OCI-LY3 (cell line): ENCODE results near the gene AZGP1.

Source experiments
- H2AFZ ChIP-seq: fragments of 200-600, 300-600 bp; shearing (Covaris generic); 2 replicates; pipeline ENCODE4 v1.6.0; 2014; ENCODE audit warnings: antibody characterized with exemption, low read depth, low read length
- H3K27ac ChIP-seq: fragments of 200-600, 300-600 bp; sonication (generic); 2 replicates; pipeline ENCODE4 v1.5.1; 2014; ENCODE audit warnings: mild to moderate bottlenecking, low read length, moderate library complexity, mixed read lengths
- H3K27me3 ChIP-seq: fragments of 200-600, 300-600 bp; sonication (generic); 2 replicates; pipeline ENCODE4 v1.6.1; 2014; ENCODE audit warnings: low read depth, low read length, mixed read lengths
- H3K36me3 ChIP-seq: fragments of 200-600, 300-600 bp; sonication (generic); replicated peaks from 2 replicates; pipeline ENCODE3; 2014; ENCODE audit warnings: low read depth, low read length, mixed read lengths
- H3K4me1 ChIP-seq: fragments of 300-600, 200-600 bp; sonication (generic); 2 replicates; pipeline ENCODE4 v1.6.1; 2014; ENCODE audit warnings: low read length, mixed read lengths
- H3K4me2 ChIP-seq: fragments of 200-600, 300-600 bp; sonication (generic); 2 replicates; pipeline ENCODE4 v1.6.1; 2014; ENCODE audit warnings: low read length, mixed read lengths
- H3K4me3 ChIP-seq: fragments of 300-600, 200-600 bp; sonication (generic); 2 replicates; pipeline ENCODE4 v1.5.1; 2014; ENCODE audit warnings: antibody characterized with exemption, mild to moderate bottlenecking, low read length, moderate library complexity
- H3K79me2 ChIP-seq: fragments of 300-600, 200-600 bp; shearing (Covaris generic); 2 replicates; pipeline ENCODE4 v1.6.1; 2014; ENCODE audit warnings: mild to moderate bottlenecking, low read length, mixed read lengths
- H3K9ac ChIP-seq: fragments of 300-600, 200-600 bp; shearing (Covaris generic); 2 replicates; pipeline ENCODE4 v1.6.0; 2014; ENCODE audit warnings: mild to moderate bottlenecking, low read length, moderate library complexity
- H3K9me3 ChIP-seq: fragments of 200-600, 300-600 bp; shearing (Covaris generic); 2 replicates; pipeline ENCODE4 v1.6.1; 2014; ENCODE audit warnings: low read length, mixed read lengths; ENCODE audit not compliant: insufficient read depth
- H4K20me1 ChIP-seq: fragments of 200-600, 300-600 bp; sonication (generic); 2 replicates; pipeline ENCODE4 v1.6.1; 2016; ENCODE audit warnings: low read length, mixed read lengths; ENCODE audit not compliant: insufficient read depth
- EZH2phosphoT487 ChIP-seq: fragments of 200-600 bp; shearing (Covaris generic); IDR thresholded peaks from 2 replicates; pipeline ENCODE4 v1.6.1; 2018; ENCODE audit warnings: antibody characterized with exemption, mixed run types, low read depth
- TF ChIP-seq, protein P1 (sequence below): fragments of 200-600, 300-600 bp; sonication (generic); IDR thresholded peaks from 2 replicates; pipeline ENCODE4 v1.5.1; 2014; ENCODE audit warnings: antibody characterized with exemption, low read length, low read depth

Gene AZGP1

GRCh38 chr7:99930376-99930775, 45.5 kb downstream of the AZGP1 start:
- Histone ChIP-seq H3K79me2 (no peaks in the 10 kb centered on the region), H3K9me3 (no peaks in the 10 kb centered on the region), H4K20me1 (no peaks in the 10 kb centered on the region), H3K4me3 (no peak overlapping the region), H3K27me3 (peaks cover 36% of the 10 kb centered on the region), H2AFZ (no peak overlapping the region; the same call in 1 of the 2 replicates), H3K4me1 (peaks cover 12% of the 10 kb centered on the region), H3K36me3 (no peaks in the 10 kb centered on the region), H3K27ac (no peak overlapping the region), H3K4me2 (no peak overlapping the region), H3K9ac (no peak overlapping the region)
- TF ChIP-seq EZH2phosphoT487, result no peak
- TF ChIP-seq, protein P1, sequence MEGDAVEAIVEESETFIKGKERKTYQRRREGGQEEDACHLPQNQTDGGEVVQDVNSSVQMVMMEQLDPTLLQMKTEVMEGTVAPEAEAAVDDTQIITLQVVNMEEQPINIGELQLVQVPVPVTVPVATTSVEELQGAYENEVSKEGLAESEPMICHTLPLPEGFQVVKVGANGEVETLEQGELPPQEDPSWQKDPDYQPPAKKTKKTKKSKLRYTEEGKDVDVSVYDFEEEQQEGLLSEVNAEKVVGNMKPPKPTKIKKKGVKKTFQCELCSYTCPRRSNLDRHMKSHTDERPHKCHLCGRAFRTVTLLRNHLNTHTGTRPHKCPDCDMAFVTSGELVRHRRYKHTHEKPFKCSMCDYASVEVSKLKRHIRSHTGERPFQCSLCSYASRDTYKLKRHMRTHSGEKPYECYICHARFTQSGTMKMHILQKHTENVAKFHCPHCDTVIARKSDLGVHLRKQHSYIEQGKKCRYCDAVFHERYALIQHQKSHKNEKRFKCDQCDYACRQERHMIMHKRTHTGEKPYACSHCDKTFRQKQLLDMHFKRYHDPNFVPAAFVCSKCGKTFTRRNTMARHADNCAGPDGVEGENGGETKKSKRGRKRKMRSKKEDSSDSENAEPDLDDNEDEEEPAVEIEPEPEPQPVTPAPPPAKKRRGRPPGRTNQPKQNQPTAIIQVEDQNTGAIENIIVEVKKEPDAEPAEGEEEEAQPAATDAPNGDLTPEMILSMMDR, result no peak

DNA sequence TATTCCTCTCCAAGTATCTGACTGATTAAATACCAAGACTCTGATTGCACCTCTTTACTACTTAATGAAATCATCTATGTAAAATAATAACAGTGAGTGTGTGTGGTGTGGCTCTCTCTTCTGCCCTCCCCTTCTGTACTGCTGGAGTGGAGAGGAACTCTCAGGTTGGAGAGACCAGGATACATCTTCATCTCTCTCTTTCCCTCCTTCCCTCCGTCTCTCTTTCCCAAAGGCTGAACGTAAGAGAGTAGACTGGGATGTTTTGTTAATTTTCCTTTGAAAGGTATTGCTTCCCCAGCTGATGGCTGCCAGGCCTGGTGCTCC, 46.1 kb downstream of the AZGP1 start:
- H3K36me3 ChIP-seq, result no peaks in the 10 kb centered on the region
- peak overlapping the region; percentile 95 for H2AFZ ChIP-seq
- H3K9me3 ChIP-seq, result no peaks in the 10 kb centered on the region
- H3K27me3 ChIP-seq, result peaks cover 35% of the 10 kb centered on the region
- no peaks in the 10 kb centered on the region for H3K79me2 ChIP-seq
- H3K9ac ChIP-seq, result no peak overlapping the region
- peak overlapping the region; percentile 94 for H3K4me2 ChIP-seq
- H4K20me1 ChIP-seq, result no peaks in the 10 kb centered on the region
- no peak overlapping the region for H3K27ac ChIP-seq
- H3K4me3 ChIP-seq, result peak overlapping the region; percentile 81
- peaks cover 12% of the 10 kb centered on the region for H3K4me1 ChIP-seq
- no peak for TF ChIP-seq EZH2phosphoT487
- TF ChIP-seq, protein P1, result no peak

- Histone ChIP-seq H3K4me2 (peak within 1 kb of the TSS; percentile 94), H2AFZ (peak within 1 kb of the TSS; percentile 95), H3K79me2 (no peaks in the 10 kb centered on the region), H3K27ac (no peak within 1 kb of the TSS), H3K36me3 (no peaks in the 10 kb centered on the region), H3K27me3 (peaks cover 32% of the 10 kb centered on the region), H3K9ac (peak within 1 kb of the TSS; percentile 33), H3K9me3 (no peaks in the 10 kb centered on the region), H3K4me3 (peak within 1 kb of the TSS; percentile 81), H3K4me1 (peaks cover 12% of the 10 kb centered on the region), H4K20me1 (no peaks in the 10 kb centered on the region)
- no peak for TF ChIP-seq EZH2phosphoT487
- TF ChIP-seq, protein P1, result peak; percentile 43
These were observed 46.7 kb downstream of the AZGP1 start, which contains the start of gene GJC3 for GRCh38 chr7:99928994-99929729. TSS of gene GJC3 (minus strand) at chr7:99929620. CDS start at chr7:99929620, 0 bp downstream.

GRCh38 chr7:99928188-99928587, 47.6 kb downstream of the AZGP1 start:
- peaks cover 32% of the 10 kb centered on the region for H3K27me3 ChIP-seq
- TF ChIP-seq, protein P1, result no peak

More at GRCh38 chr7:99928188-99928587, 47.6 kb downstream of the AZGP1 start:
- no peaks in the 10 kb centered on the region for H3K36me3 ChIP-seq
- peak overlapping the region; percentile 95 for H2AFZ ChIP-seq
- peak overlapping the region; percentile 94; the same call in 1 of the 2 replicates for H3K4me2 ChIP-seq
- no peaks in the 10 kb centered on the region for H3K9me3 ChIP-seq
- H3K27ac ChIP-seq, result no peak overlapping the region
- H4K20me1 ChIP-seq, result no peaks in the 10 kb centered on the region
- no peaks in the 10 kb centered on the region for H3K79me2 ChIP-seq
- H3K4me3 ChIP-seq, result peak overlapping the region; percentile 81
- no peak overlapping the region for H3K9ac ChIP-seq
- H3K4me1 ChIP-seq, result peaks cover 12% of the 10 kb centered on the region
